ENCODE data around the gene LPAR6.
A peak's percentile ranks its signal among the peaks of the same experiment; 100 is the strongest.
"Not testable (repeated sequence)": the region's sequence is repeated elsewhere in the genome, so short reads cannot be mapped to it uniquely, and the experiment has no call there.

Gene LPAR6

GRCh38 chr13:48429886-48430285, 17.0 kb upstream of the LPAR6 start:
- no peaks in the 10 kb centered on the region for H3K27me3 Mint-ChIP-seq
- no peak overlapping the region for H3K4me3 Mint-ChIP-seq
- H3K4me1 Mint-ChIP-seq (ENCODE audit: low read depth): peaks cover 30% of the 10 kb centered on the region
- no peak overlapping the region for H3K27ac Mint-ChIP-seq
- peaks cover 9% of the 10 kb centered on the region for H3K36me3 Mint-ChIP-seq
- no peaks in the 10 kb centered on the region for H3K9me3 Mint-ChIP-seq (ENCODE audit: low read depth)

DNA sequence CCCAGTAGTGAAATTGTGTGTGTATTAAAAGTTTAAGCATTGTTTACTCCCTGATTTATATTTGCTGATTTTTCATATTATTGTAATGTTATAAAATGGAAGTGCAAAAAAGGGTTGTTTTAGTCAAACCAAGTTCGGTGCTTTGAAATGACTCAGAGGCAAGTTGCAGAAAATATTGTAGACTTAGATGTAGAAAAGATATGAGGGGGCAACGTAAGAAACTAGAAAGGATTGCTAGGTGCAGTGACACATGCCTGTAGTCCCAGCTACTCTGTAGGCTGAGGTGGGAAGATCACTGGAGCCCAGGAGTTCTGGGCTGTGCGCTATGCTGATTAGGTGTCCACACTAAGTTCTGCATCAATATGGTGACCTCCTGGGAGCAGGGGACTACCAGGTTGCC, 16.1 kb upstream of the LPAR6 start:
- Mint-ChIP-seq H3K27ac (peak overlapping the region; percentile 46), H3K4me3 (no peak overlapping the region), H3K36me3 (peaks cover 9% of the 10 kb centered on the region), H3K27me3 (no peaks in the 10 kb centered on the region), H3K4me1 (ENCODE audit: low read depth) (peaks cover 28% of the 10 kb centered on the region), H3K9me3 (ENCODE audit: low read depth) (no peaks in the 10 kb centered on the region)

DNA sequence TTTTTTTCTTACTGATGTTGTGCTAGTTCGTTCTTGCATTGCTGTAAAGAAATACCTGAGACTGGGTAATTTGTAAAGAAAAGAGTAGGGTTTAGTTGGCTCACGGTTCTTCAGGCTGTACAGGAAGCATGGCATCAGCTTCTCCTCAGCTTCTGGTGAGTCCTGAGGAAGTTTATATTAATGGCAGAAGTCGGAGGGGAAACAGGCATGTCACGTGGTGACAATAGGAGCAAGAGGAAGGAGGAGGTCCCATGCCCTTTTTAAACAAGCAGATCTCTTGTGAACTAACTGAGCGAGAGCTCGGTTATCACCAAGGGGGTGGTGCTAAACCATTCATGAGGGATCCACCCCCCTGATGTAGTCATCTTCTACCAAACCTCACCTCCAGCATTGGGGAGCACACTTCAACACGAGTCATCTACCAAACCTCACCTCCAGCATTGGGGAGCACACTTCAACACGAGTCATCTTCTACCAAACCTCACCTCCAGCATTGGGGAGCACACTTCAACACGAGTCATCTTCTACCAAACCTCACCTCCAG, 13.9 kb upstream of the LPAR6 start:
- not testable (repeated sequence) for H3K4me3 Mint-ChIP-seq; H3K9me3 Mint-ChIP-seq (ENCODE audit: low read depth); H3K27me3 Mint-ChIP-seq; H3K36me3 Mint-ChIP-seq
- Mint-ChIP-seq H3K4me1 (ENCODE audit: low read depth) (peaks cover 21% of the 10 kb centered on the region), H3K27ac (peak overlapping the region; percentile 70)

GRCh38 chr13:48426052-48426451, 13.1 kb upstream of the LPAR6 start:
- Mint-ChIP-seq H3K4me3 (no peak overlapping the region), H3K27me3 (no peaks in the 10 kb centered on the region), H3K27ac (no peak overlapping the region), H3K36me3 (peaks cover 9% of the 10 kb centered on the region), H3K9me3 (ENCODE audit: low read depth) (no peaks in the 10 kb centered on the region), H3K4me1 (ENCODE audit: low read depth) (peaks cover 15% of the 10 kb centered on the region)

- Mint-ChIP-seq H3K27ac (no peak overlapping the region), H3K4me3 (no peak overlapping the region), H3K36me3 (peaks cover 9% of the 10 kb centered on the region), H3K9me3 (ENCODE audit: low read depth) (no peaks in the 10 kb centered on the region), H3K4me1 (ENCODE audit: low read depth) (peaks cover 6% of the 10 kb centered on the region), H3K27me3 (no peaks in the 10 kb centered on the region)
Observed at GRCh38 chr13:48424212-48424611, 11.3 kb upstream of the LPAR6 start.

- H3K9me3 Mint-ChIP-seq (ENCODE audit: low read depth); H3K4me1 Mint-ChIP-seq (ENCODE audit: low read depth); H3K27ac Mint-ChIP-seq; H3K4me3 Mint-ChIP-seq; H3K27me3 Mint-ChIP-seq: not testable (repeated sequence)
- H3K36me3 Mint-ChIP-seq: peaks cover 14% of the 10 kb centered on the region
Observed at GRCh38 chr13:48422003-48422402, 9.1 kb upstream of the LPAR6 start.

- H3K4me1 Mint-ChIP-seq (ENCODE audit: low read depth): peaks cover 29% of the 10 kb centered on the region
- H3K27me3 Mint-ChIP-seq: no peaks in the 10 kb centered on the region
- H3K9me3 Mint-ChIP-seq (ENCODE audit: low read depth): peaks cover 3% of the 10 kb centered on the region
- H3K36me3 Mint-ChIP-seq: peaks cover 8% of the 10 kb centered on the region
- H3K4me3 Mint-ChIP-seq: no peak overlapping the region
- H3K27ac Mint-ChIP-seq: no peak overlapping the region
Observed at GRCh38 chr13:48415516-48415915, 2.6 kb upstream of the LPAR6 start.

DNA sequence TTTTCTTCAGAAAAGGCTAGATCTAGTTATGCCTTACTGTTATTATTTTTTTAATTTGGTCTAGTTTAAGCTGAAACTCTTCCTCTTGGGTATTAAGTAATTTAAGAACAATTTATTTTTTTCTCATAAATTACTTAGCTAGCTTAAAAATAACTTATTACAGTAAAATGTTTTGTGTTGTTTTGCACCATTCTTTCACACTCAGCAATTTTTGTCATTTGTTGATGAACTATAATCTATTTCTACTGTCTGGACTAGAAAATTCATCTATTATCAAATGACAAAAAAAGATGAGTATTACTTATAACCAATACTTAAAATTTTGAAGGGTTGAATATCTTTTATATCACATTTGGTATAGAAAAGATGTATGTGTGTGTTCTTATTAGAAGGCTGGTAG, 1.6 kb upstream of the LPAR6 start:
- Mint-ChIP-seq H3K9me3 (ENCODE audit: low read depth) (peaks cover 3% of the 10 kb centered on the region), H3K27ac (no peak overlapping the region), H3K4me1 (ENCODE audit: low read depth) (peaks cover 39% of the 10 kb centered on the region), H3K4me3 (no peak overlapping the region), H3K36me3 (peaks cover 11% of the 10 kb centered on the region), H3K27me3 (no peaks in the 10 kb centered on the region)

GRCh38 chr13:48411841-48412531, 927 bp downstream of the LPAR6 start:
- H3K4me3 Mint-ChIP-seq: peak overlapping the region; percentile 87
- peaks cover 54% of the 10 kb centered on the region for H3K4me1 Mint-ChIP-seq (ENCODE audit: low read depth)
- H3K27me3 Mint-ChIP-seq: no peaks in the 10 kb centered on the region
- no peaks in the 10 kb centered on the region for H3K9me3 Mint-ChIP-seq (ENCODE audit: low read depth)
- peaks cover 4% of the 10 kb centered on the region for H3K36me3 Mint-ChIP-seq
- H3K27ac Mint-ChIP-seq: peak overlapping the region; percentile 88

GRCh38 chr13:48411147-48411794, 1.6 kb downstream of the LPAR6 start:
- H3K4me3 Mint-ChIP-seq: peak overlapping the region; percentile 87
- peaks cover 6% of the 10 kb centered on the region for H3K36me3 Mint-ChIP-seq
- peak overlapping the region; percentile 88 for H3K27ac Mint-ChIP-seq
- H3K4me1 Mint-ChIP-seq (ENCODE audit: low read depth): peaks cover 57% of the 10 kb centered on the region
- no peaks in the 10 kb centered on the region for H3K9me3 Mint-ChIP-seq (ENCODE audit: low read depth)
- H3K27me3 Mint-ChIP-seq: no peaks in the 10 kb centered on the region

GRCh38 chr13:48410199-48410598, 2.7 kb downstream of the LPAR6 start:
- H3K4me1 Mint-ChIP-seq (ENCODE audit: low read depth): peaks cover 62% of the 10 kb centered on the region
- no peak overlapping the region for H3K27ac Mint-ChIP-seq
- H3K27me3 Mint-ChIP-seq: no peaks in the 10 kb centered on the region
- H3K36me3 Mint-ChIP-seq: peaks cover 9% of the 10 kb centered on the region
- H3K9me3 Mint-ChIP-seq (ENCODE audit: low read depth): no peaks in the 10 kb centered on the region
- H3K4me3 Mint-ChIP-seq: peak overlapping the region; percentile 73

GRCh38 chr13:48405875-48406274, 7.0 kb downstream of the LPAR6 start:
- Mint-ChIP-seq H3K27ac (no peak overlapping the region), H3K4me1 (ENCODE audit: low read depth) (peaks cover 62% of the 10 kb centered on the region), H3K4me3 (no peak overlapping the region), H3K9me3 (ENCODE audit: low read depth) (no peaks in the 10 kb centered on the region), H3K27me3 (no peaks in the 10 kb centered on the region), H3K36me3 (peaks cover 9% of the 10 kb centered on the region)

DNA sequence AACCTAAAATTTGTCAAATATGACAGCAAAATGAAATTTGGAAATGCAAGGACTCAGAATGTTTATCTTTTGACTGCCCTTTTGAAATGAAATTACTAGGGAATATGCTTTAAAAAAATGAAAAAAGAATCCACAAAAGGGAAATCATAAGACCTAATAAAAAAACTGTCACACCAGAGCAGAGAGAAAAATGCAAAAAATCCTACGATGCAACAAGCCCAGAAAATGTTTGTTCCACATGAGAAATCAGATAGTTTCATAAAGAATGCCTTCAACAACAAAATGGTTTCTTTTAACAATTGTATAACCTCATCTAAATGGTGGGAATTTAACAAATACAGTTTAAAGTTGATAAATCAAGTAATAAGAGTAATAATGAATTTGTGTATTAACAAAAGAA, 8.0 kb downstream of the LPAR6 start:
- peaks cover 6% of the 10 kb centered on the region for H3K36me3 Mint-ChIP-seq
- H3K27ac Mint-ChIP-seq: no peak overlapping the region
- H3K27me3 Mint-ChIP-seq: no peaks in the 10 kb centered on the region
- H3K9me3 Mint-ChIP-seq (ENCODE audit: low read depth): no peaks in the 10 kb centered on the region
- peaks cover 61% of the 10 kb centered on the region for H3K4me1 Mint-ChIP-seq (ENCODE audit: low read depth)
- H3K4me3 Mint-ChIP-seq: no peak overlapping the region

- Mint-ChIP-seq H3K27ac (peak overlapping the region; percentile 41), H3K4me3 (no peak overlapping the region), H3K4me1 (ENCODE audit: low read depth) (peaks cover 53% of the 10 kb centered on the region), H3K9me3 (ENCODE audit: low read depth) (no peaks in the 10 kb centered on the region), H3K36me3 (peaks cover 5% of the 10 kb centered on the region), H3K27me3 (no peaks in the 10 kb centered on the region)
Observed at GRCh38 chr13:48403913-48404312, 9.0 kb downstream of the LPAR6 start.

DNA sequence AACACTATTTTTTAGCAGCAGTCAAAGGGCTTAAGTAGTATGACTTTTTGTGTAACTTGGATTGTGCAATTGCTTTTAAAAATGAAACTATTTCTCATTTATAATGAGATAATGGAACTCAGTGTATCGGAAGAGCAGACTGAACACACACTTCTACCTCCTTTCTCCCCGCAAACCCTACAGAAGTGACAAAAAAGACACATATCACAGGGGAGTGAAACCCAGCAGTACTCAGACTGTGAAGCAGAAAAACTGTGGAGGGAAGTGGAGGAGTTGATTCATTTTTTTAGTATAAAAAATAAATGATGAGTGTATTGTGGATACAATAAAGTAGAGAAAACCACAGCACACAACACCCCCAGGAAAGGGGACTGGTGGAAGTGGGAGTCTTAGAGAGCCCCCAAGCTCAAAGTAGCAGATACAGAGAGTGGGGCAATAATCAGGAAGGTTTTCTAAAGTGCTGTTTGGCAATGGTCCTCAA, 9.7 kb downstream of the LPAR6 start:
- Mint-ChIP-seq H3K36me3 (peaks cover 5% of the 10 kb centered on the region), H3K4me3 (no peak overlapping the region), H3K9me3 (ENCODE audit: low read depth) (no peaks in the 10 kb centered on the region), H3K27me3 (no peaks in the 10 kb centered on the region), H3K4me1 (ENCODE audit: low read depth) (peaks cover 46% of the 10 kb centered on the region), H3K27ac (peak overlapping the region; percentile 6)

Measured in activated naive CD8-positive, alpha-beta T cell (primary cell).